Amniotic stem cell (primary cell): ENCODE results near the gene ASB5.
"Not testable (repeated sequence)": the region's sequence is repeated elsewhere in the genome, so short reads cannot be mapped to it uniquely, and the experiment has no call there.

ENCODE experiments used
- DNase-seq: peaks from one replicate; lab custom pipeline; 2025; lab: John Stamatoyannopoulos, UW

Gene ASB5, protein sequence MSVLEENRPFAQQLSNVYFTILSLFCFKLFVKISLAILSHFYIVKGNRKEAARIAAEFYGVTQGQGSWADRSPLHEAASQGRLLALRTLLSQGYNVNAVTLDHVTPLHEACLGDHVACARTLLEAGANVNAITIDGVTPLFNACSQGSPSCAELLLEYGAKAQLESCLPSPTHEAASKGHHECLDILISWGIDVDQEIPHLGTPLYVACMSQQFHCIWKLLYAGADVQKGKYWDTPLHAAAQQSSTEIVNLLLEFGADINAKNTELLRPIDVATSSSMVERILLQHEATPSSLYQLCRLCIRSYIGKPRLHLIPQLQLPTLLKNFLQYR

DNA sequence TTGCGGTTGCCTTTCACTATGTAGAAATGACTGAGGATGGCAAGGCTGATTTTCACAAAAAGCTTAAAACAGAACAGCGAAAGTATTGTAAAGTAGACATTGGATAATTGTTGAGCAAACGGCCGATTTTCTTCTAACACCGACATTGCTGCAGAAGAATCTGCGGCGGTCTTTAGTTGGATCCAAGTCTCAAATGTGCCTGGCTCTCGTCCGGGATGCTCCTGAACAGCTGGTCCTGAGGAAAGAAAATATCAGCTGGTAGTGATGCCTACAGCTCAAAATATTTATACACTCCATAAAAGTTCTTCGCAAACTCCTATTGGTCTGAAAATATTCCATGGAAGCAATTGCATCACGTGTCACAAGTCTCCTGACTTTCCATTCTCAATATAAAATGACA is at the start of gene ASB5:
Gene ASB5 (minus strand): TSS at position 260 of the 400 bp plus-strand sequence. CDS start 114 bp downstream, at position 146.
- DNase-seq = no peak

DNA sequence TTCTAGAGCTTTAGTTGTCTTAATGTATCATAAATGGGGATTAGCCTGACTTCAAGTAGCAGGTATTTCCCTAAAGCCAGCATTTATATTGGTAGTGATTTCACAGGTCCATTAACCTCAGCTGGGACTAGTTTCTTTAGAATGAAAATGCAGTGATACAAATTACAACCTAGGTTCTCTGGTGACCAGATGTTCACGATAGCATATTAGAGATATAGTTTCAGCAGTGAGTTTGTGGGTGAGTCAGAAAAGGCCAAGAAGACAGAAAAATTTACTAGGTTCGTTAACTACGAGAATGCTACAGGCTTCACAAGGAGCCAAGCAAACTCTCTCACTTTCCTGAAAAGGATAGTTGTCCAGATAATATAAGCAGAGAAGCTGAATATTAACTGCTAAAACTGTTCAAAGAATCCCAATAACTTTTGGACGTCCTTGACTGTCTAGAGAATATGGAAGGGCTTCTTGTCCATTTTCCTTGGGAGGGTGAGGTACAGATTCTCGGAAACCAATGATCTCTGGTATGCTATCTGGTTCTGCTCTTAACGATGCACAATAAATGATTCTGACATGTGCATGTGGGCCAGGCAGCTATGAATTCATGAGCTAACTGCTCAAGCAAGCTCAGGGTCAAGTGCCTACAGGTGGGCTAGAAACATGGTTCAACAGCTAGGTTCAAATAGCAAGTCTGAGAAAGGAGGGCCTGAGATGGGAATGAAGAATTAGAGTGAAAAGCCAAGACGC is 44.7 kb upstream of the ASB5 start:
- DNase-seq = no peak

DNA sequence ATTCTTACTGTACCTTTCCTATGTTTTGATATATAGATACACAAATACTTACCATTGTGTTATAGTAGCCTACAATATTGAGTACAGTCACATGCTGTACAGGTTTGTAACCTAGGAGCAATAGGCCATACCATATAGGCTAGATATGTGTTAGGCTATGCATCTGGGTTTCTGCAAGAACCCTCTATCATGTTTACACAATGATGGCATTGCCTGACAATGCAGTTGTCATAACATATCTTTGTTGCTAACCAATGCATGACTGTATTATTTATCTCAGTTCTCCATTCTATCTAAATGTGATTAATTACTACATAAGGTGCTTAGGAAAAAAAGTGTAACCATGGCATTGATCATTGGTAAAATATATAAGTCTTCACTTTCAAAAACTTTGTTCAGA is 40.8 kb upstream of the ASB5 start:
- DNase-seq = no peak

DNA sequence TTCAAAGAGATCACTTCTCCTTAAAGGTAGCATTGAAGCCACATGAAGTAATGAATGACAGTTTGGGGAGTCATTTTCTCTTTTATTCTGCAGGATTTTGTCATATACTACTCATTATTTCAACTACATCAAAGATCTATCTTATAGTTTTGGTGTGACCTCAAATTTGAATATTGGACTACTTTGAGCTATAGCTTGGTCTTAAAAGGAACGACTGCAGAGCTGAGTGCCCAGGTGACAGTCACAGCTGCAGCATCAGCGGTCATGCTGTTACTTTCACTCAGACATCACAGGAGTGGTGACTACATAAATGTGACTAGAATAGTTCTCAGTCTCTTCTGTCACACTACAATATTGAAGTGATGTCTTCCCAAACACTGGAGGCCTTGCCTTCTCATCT is 40.0 kb upstream of the ASB5 start:
- no peak for DNase-seq

DNA sequence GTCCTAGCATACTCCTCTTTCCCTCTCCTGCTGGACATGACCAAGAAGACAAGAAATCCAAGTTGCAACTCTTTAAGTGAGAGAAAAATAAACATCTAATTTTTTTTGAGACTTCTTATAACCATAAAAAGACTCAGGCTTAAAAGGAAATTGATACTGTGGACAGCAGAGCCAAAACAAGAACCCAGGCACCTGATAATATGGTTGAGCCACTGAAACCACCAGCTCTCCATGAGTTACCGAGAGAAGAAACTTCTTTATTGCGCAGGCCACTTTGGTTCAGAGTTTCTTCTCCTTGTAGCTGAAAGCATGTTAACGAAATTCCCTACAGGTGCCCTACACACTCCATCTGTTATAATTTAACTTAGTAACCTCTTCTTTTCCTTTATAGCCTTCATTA is 39.4 kb upstream of the ASB5 start:
- no peak for DNase-seq

DNA sequence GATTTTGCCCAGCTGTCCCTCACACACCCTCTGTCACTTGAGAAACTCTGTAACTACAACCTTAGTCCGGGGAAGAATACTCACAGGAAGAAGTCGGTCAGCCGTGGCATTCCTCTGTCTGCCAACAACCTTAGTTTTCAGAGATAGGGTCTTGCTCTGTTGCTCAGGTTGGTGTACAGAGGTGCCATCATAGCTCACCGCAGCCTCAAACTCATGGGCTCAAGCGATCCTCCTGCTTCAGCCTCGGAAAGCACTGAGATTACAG is 38.6 kb upstream of the ASB5 start:
- DNase-seq = no peak

DNA sequence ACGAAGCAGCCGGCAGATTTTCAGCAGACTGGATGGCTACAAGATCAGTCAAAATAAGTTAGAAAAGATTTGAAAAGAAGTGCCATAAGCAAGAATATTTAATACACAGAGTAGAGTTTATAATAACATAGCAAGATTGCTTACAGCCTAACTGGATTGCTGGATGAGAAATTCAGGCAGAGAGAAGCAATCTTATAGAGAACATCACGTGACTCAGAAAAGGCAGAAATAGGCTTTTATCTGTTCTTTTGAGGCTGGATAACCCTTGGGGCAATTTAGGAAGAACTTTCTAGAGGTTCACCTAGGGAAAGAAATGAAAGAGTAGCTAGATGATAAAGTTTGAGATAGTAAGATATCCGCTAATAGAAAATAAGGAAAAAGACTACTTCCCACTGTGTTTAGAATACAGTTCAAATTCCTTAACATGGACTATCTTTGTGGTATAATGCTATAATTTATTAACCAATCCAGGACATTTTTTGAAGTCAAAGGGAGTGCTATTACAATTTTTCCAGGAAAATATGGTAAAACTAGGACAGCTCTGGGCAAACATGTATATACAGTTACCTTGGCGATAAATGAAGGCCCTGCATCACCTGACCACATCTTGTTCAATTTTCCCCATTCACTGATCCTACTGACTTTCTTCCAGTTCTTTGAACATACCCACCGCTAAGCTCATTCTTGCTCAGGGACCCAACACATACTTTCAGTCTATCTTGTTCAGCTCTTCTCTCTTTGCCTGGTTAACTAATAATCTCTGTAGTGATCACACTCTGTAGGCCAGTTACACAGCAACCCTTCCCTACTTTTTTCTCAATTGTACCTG is 38.0 kb upstream of the ASB5 start:
- no peak for DNase-seq

DNA sequence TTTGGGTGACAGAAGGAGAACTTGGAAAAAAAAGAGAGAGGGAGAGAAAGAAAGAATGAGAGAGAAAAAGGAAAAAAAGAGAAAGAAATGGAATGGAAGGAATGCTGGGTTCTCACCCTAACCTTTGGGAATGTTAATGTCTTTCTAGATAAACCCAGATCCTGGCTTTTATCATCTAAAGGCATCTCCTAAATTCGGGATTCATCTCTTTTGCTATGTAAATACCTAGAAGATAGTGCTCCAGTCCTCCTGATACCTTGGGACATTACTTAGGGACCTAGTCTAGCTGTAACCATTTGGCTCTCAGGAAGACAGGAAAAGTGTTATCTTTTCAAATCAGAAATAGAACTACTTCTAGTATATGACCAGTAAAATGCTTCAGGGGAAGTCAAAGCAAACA is 34.9 kb upstream of the ASB5 start:
- DNase-seq = no peak

DNA sequence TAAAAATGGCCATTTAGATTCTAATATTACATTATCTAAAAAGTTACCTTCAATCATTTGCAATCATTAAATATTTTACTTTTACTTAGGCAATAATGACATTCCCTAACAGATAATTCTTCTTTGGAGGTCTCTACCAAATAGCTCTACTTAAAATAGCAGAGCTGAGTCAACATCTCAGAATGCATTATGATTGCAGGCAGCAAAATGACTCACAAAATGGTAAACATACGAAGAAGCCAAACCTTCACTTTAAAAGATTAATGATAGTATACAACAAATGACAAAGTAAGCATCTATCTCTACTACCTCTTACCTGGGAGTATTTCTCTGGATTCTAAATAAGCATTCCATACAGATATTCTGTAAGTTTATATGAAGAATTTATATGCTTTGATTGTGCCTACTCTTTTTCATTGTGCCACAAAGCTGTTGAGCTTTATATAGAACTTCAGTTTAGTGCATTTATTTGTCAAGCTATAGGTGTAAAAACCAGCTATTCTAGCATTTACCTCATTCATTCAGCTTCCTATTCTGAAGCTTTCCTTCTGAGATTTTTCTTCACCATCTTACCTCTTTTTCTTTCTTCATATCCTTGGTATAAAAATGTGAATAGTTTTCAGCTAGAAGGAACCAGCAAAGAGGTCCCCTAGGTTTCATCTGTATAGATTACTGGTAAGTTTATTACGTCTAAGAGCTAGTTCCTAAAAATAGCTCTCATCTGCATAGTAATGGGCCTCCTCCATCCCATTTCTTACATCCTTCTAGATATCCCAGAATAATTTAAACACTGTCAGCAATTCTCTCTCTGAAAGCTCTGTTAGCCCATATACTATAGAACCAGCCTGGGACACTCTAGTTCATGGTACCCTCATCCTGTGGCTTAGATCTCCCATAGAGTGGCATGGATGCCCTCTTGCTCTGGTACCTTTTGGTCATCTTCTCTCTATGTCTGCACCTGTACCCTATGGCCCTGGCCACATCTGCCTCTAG is 33.6 kb upstream of the ASB5 start:
- peak; percentile 49 for DNase-seq

DNA sequence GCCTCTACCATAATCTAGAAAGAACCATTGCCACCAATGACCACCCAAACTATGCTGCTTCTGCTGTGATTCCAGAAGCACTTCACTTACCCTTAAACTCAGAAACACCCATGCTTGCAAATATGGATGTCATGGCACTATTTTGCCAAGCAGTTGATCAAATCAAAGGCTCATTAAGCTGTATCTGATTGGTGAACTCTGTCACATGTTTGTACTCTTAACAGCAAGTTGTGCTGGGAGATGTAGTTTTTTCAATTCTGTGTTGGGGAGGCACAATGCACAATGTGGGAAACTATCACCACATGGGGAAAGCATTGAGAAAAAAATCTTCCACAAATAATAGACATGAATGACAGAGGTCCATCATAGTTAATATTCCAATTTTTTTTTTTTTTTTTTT is 31.5 kb upstream of the ASB5 start:
- DNase-seq = no peak

DNA sequence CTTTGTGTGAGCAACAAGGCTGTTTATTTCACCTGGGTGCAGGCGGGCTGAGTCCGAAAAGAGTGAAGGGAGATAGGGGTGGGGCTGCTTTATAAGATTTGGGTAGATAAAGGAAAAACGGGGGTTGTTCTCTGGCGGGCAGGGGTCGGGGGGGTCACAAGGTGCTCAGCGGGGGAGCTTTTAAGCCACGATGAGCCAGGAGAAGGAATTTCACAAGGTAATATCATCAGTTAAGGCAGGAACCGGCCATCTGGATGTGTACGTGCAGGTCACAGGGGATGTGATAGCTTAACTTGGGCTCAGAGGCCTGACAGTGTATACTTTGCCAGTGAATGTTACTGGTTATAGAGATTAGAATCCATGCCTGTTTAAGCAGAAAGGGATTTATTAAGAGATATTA is 31.0 kb upstream of the ASB5 start:
- no peak for DNase-seq

DNA sequence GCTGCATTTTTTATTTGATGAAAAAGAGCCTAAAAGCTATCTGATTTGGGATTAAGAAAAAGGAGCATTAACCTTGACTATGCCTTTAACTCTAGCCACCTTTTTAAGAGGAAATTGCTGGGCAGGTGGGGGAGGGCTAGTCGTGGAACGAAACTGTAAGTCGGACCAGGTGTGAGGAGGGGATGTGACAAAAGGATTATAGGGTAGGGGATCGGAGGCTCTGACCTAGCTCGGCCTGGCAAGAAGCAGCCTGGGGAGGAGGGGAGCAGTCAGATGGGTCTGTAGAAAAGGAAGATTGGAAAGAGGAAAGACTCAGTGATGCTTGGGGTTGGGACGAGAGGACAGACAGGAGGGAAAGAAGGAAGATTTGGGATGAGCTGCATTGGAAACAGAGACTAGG is 29.6 kb upstream of the ASB5 start:
- DNase-seq = no peak

DNA sequence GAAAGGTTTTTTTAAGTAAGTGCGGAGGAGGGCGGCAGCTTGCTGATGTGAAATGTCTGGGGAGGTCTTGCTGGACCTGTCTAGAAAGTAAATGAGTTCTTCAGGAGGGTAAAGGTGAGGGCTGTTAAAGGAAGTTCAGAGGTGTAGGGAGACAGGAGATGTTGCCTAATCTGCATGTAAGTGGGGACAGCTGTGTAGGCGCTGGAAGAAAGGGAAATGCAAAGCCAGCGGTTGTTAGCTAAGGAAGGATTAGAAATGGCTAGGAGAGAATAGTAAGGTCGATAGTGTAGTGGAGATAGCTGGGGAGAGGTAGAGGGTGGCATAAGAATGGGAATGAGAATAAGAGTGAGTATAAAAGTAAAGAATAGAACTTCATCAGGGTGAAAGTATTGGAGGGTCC is 26.9 kb upstream of the ASB5 start:
- not testable (repeated sequence) for DNase-seq

DNA sequence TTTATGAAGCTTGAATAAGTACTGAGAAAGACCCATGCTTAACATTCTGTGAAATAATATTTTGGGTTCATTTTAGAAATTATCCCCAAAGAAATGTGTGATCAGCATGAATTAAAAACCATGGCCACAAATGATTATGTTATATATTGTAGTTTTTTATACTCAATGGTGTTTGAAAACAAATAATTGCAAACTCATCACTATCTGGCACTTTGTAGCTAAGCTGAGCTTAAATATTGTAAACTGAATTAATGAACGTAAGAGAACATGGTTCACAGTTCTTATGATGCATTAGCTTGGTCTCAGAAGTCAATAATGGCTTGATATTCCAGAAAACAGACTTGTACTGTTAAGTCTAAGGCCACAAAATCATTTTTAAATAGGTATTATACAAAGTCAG is 24.6 kb upstream of the ASB5 start:
- no peak for DNase-seq

DNA sequence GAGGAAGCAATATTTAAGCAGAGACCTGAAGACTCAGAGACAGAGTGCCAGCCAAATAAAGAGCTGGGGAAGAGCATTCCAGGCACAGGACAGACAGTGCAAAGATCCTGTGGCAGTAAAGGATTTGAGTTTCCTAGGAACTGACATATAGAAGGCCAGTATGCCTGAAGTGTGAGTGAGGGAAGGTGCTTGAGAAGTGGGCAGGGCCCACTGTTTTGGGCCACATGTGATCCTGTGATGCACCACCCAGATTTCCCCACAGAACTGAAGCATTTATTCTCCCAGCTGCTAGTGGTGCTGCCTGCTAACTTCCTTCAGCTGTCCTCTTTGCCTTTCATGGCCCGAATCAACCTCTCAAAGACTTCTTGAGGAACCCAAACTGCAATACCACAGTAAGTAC is 23.9 kb upstream of the ASB5 start:
- no peak for DNase-seq

DNA sequence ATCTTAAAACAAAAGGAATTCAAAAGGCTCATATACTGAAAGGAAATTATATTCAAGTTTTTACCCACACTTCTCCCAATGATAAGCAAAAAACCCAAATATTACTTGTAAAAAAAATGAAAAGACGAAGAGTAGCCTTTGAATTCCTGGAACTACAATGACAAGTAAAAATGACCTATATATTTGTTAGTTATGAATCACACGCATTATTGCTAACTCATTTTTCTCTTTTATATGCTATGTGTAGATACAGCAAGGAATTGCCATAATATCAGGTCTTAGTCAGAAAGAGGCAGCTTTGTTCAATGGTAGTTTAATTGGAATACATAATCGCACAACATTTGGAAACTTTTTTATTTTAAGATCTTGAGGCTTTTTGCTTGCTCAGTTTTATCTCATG is 22.7 kb upstream of the ASB5 start:
- DNase-seq = no peak

DNA sequence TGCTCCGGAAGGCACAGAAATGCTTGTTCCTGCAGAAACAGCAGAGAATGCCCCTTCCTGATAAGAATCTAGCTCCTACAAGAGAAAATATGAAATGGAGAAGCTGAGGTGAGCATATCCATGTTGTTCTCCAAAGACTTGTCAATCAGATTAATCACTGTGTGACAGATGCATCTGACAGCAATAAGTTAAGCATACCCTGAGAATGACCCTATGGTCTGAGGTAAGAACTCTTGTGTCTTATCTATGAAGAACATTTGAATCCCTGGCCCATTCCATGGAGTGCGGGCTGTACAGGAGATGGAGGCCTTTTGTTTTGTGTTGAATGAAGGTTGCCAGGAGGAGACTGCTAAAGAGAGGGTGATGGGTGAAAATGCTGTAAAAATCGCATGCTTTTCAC is 21.5 kb upstream of the ASB5 start:
- no peak for DNase-seq

DNA sequence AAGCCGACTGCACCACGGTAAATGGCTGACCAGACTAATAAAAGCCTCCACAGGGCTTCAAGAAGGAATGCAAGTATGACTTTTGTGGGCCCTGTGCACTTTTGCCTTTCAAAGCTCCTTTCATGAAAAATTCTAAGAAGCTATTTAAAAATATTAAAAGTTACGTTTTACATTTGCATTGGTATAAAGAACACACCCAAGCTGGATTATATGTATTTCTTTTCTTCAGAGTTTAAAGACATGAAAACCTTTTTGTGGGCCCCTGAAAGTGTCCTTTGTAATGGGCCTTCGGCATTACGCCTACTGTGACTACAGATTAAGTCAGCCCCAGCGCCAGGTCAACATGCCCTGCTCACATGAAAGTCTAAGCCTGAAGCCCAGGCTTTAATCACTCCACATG is 20.5 kb upstream of the ASB5 start:
- DNase-seq = no peak

DNA sequence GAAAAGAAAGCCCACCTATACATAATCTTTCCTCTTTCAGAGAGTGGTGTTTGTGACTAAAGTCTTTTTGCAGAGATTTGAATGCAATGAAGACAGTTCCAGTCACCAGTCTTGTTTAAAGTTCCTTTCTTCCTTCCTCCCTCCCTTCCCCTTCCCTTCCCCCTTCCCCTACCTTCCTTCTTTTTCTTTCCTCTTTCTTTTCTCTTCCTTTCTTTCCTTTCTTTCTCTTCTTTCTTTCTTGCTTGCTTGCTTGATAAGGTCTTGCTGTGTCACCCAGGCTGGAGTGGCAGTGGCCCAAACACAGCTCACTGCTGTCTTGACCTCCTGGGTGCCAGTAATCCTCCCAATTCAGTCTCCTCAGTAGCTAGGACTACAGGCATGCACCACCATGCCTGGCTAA is 19.0 kb upstream of the ASB5 start:
- DNase-seq = no peak

DNA sequence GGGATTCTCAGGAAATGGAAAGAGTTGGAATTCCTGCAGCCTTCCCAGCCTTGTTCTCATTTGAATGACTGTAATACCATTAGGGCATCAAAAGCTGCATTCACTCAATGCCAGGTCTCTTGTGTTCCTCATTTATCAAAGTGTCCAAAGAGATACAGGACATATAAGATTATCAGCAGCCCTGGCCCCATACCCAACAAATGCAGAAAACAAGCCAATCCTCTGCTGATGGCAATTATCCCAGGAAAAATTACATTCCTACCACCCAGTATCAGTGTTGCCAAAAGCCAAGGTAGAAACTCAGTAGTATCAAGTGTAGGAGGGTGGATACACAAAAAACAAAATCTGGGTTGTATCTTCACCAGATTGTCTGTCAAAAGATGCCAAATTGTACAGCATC is 18.5 kb upstream of the ASB5 start:
- no peak for DNase-seq

DNA sequence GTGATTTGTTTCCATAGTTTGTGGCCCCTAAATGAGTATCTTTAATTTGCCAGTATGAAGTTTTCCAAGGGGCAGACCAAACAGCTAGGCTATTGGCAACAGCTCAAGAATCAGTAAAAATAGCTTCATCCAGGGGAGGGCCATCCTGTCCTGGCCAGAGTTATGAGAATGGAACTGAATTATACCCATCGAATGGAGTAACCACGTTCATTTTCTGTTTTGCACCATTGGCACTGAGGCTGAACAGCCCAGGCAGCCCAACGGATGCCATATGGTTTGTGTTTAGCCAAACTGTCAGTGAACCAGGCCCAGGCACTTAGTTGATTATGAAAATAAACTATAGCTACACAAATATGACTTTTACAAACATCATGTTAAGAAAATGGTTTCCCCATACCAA is 17.7 kb upstream of the ASB5 start:
- DNase-seq = no peak

DNA sequence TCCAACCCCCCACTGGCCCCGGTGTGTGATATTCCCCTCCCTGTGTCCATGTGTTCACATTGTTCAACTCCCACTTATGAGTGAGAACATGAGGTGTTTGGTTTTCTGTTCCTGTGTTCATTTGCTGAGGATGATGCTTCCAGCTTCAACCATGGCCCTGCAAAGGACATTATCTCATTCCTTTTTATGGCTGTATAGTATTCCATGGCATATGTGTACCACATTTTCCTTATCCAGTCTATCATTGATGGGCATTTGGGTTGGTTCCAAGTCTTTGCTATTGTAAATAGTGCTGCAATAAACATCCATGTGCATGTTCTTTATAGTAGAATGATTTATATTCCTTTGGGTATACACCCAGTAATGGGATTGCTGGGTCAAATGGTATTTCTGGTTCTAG is 10.5 kb upstream of the ASB5 start:
- not testable (repeated sequence) for DNase-seq
